ENCODE measurements around the gene TNS4. TPM values are rescaled to one million over a fixed set of nuclear protein-coding genes. Genes with fewer than 3 reads are reported as not detected.

TNS4 gene
- total and polyA plus RNA-seq, 9 of the 15 experiments (the other 6 are each of a cell fraction or from before 2014, with no cell fraction given): 0.04 to 0.73 (median 0.24) TPM; not detected in 1

- no peak for TF ChIP-seq ZNF77 (CRISPR knock-in tag; IDR thresholded peaks at IDR 0.05)
- no peak for TF ChIP-seq CHAMP1 (IDR thresholded peaks at IDR 0.05)
- TF ChIP-seq TEAD1 (CRISPR knock-in tag; IDR thresholded peaks at IDR 0.05): no peak
- no peak for TF ChIP-seq MTF1 (CRISPR knock-in tag; IDR thresholded peaks at IDR 0.05; ENCODE audit: borderline replicate concordance)
- TF ChIP-seq ZNF696 (CRISPR knock-in tag; conservative IDR thresholded peaks at IDR 0.05): no peak
- no peak for TF ChIP-seq PTRF (tag; IDR thresholded peaks at IDR 0.05)
- TF ChIP-seq SMAD2 (IDR thresholded peaks at IDR 0.05; ENCODE audit: low read depth, low read length): no peak
- 0 out of 2 replicates have a peak, but pooled peaks have one; percentile 26 for TF ChIP-seq ZNF511 (CRISPR knock-in tag; IDR thresholded peaks at IDR 0.05)
- TF ChIP-seq PHTF2 (CRISPR knock-in tag; IDR thresholded peaks at IDR 0.05): no peak
- TF ChIP-seq CGGBP1 (CRISPR knock-in tag; IDR thresholded peaks at IDR 0.05): no peak
- no peak for TF ChIP-seq MCM2 (IDR thresholded peaks at IDR 0.05; ENCODE audit: low read depth)
- no peak for TF ChIP-seq ZNF609 (CRISPR knock-in tag; IDR thresholded peaks at IDR 0.05; ENCODE audit: borderline replicate concordance)
- no peak; a peak in 1 of 6 replicates for TF ChIP-seq ZBTB11 (CRISPR knock-in tag; IDR thresholded peaks at IDR 0.05)
- TF ChIP-seq KLF1 (tag; IDR thresholded peaks at IDR 0.05): 0 out of 2 replicates have a peak, but pooled peaks have one; percentile 34
- TF ChIP-seq NFIX (CRISPR knock-in tag; IDR thresholded peaks at IDR 0.05; ENCODE audit: low read depth): no peak
These were observed 58.0 kb downstream of the TNS4 start, which contains the start of gene IGFBP4 (continued) for GRCh38 chr17:40443196-40443987.

All from K562 (cell line).